Hippocampal formation (tissue), 2 donors: ENCODE measurements around the gene SSNA1.

ENCODE experiments used
- DNase-seq, 2 donors: peaks; one replicate each; lab custom pipeline; 2025; lab: John Stamatoyannopoulos, UW

Gene SSNA1

DNA sequence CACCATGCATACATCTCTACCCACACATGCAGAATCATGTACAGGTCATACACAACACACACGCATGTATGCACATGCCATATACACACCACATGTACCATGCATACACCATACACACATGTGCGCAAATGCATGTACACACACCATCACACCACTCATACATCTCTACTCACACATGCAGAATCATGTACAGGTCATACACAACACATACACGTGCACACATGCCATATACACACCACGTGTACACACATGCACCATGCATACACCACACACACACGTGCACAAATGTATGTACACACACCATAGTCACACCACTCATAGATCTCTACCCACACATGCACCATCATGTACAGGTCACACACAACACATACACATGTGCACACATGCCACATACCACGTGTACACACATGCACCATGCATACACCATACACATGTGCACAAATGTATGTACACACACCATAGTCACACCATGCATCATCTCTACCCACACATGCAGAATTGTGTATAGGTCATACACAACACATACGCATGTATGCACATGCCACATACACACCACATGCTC lies 35.6 kb upstream of the SSNA1 start:
- DNase-seq: no peak

DNA sequence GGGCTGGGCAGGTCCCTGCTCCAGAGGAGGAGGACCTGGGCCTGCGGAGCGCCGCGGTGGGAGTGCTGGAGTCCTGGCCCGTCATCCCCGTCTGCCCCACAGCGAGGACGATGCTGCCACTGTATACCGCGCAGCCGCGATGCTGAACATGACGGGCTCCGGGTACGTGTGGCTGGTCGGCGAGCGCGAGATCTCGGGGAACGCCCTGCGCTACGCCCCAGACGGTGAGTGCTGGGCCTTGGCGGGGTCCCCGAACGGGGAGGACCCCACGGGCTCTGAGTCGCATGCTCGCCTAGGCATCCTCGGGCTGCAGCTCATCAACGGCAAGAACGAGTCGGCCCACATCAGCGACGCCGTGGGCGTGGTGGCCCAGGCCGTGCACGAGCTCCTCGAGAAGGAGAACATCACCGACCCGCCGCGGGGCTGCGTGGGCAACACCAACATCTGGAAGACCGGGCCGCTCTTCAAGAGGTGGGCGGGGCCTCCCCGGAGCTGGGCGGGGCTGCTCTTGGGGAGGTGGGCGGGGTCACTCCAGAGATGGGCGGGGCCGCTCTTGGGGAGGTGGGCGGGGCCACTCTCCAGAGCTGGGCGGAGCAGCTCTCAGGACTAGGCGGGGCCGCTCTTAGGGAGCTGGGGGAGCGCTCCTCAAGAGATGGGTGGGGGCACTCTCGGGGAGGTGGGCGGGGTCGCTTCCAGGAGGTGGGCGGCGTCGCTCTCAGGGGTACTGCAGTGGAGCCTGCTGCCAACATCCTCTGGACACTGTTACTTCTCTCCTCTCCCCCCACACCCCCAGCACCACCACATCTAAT lies 31.7 kb upstream of the SSNA1 start:
- no peak for DNase-seq

DNA sequence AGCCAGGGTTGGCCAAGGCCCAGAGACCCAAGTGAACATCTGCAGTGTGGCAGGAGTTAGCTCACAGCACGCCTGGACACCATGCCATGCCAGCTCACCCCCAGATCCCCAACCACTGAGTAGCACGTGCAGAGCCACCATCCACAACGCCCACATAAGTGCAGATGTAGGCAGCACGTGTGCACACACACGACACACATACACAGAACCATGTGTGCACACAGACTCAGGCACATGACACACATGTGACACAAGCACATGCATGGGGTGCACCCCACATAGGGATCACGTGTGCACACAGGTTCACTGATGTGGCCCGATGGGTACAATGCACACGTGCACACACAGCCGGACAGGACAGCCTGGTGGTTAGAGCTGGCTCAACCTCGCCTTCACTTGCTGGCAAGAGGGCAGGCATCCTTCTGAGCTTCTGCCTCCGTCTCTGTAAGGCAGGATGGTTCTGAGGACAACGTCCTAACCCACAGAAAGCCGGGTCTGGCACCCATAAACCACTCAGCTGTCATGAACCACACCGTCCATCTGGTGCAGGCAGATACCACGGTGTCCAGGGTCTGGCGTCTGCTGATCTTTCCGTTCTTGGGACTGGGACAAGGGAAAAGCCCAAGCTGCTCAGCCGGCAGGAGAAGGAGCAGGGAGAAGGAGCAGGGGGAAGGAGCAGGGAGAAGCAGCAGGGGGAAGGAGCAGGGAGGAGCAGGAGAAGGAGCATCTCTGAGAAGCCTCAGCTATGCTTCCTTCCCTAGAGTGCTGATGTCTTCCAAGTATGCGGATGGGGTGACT lies 30.7 kb upstream of the SSNA1 start:
- DNase-seq: no peak

DNA sequence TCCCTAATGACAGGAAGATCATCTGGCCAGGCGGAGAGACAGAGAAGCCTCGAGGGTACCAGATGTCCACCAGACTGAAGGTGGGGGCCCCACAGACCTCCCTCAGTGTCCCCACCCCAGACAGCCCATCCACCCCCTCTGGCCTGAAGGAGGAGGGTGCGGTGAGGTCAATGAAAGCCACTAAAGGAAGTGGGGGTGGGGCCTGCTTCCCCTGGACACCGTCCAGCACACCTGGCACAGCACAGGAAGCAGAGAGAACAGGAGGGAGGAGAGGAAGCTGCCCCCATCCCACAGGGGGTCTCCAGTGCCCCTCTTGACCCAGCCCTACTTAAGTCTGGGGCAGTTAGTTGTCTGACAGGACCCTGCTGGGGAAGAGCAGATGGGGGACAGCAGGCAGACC lies 29.9 kb upstream of the SSNA1 start:
- DNase-seq: no peak

DNA sequence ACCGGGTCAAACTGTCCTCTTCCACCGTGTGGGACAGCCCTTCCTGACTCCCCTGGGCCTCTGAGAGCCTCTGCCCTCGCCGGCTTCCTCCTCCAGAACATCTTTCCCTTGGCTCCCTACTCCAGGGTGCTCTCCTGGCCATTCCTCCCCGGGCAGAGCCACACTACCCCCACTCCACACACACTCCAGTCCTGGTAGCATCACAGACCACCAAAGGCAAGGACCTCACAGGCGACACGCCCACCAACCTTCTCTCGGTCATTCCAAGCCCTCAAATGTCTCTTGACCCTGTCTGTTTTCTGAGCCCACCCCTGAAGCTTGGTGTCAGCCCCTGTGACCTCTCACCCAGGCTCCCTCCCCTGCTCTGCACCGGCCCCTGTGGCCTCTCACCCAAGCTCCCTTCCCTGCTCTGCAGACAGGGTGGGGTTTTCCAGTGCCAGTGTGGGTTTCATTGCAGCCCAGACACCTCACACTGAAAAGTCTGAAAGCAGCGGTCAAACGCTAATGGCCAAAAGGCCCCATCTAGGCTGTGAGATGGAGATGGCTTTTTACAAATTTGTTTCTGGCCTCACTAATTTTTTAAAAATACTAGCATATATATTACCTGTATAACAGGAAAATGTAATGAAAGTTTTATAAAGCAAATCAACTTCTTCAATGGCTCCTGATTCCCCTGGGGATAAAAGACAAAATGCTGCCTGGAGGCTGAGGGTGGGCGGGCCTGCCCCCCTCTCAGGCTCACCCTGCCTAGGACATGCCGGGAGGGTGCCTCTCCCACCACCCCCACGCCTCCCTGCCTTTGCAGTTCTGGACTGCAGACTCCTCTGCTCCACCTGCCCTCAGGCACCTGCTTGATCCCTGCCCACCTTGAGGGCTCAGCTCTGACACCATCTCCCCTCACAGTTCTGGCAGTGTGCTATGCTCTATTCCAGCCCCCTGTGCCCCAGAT lies 29.1 kb upstream of the SSNA1 start:
- no peak for DNase-seq

DNA sequence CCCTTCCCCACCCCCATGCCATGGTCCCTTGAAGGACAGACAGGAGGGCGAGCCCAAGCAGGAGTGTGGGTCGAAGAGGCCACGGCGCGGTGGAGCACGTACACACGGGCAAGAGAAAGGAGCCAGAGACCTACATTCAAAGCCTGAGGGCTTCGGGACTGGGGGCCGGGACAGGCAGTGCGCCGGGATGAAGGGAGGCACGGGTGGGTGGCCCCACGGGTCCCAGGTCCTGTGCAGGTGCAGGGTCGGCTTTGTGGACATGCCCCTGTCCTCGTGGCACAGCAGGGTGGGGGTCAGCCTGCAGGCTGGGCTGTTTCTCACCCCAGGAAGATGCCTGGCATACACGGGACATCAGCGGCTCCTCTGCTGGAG lies 28.4 kb upstream of the SSNA1 start:
- no peak for DNase-seq

DNA sequence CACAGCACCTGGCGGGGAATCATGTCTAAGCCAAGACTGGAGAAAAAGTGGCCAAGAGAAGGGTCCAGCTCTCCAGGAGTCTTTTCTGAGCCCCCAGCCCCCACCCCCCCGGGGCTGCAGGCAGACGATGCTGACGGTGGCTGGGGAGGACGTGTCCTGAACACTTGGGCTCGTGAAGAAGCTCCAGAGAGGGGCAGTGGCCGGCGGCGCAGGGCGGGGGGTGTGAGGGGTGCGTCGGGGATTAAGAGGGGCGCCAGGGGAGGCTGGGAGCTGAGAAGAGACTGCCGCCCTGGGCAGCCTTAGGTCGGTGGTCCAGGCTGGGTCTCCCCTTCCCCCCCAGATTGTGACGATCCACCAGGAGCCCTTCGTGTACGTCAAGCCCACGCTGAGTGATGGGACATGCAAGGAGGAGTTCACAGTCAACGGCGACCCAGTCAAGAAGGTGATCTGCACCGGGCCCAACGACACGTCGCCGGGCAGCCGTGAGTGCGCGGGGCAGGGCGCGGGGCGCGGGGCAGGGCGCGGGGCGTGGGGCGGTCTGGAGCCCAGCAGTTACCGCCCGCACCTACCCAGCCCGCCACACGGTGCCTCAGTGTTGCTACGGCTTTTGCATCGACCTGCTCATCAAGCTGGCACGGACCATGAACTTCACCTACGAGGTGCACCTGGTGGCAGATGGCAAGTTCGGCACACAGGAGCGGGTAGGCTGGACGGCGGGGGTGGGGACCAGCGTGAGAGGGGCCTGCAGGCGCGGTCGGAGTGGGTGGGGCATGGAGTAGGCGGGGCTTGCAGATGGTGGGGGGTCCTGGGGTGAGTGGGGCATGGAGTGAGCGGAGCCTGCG lies 27.5 kb upstream of the SSNA1 start:
- no peak for DNase-seq

DNA sequence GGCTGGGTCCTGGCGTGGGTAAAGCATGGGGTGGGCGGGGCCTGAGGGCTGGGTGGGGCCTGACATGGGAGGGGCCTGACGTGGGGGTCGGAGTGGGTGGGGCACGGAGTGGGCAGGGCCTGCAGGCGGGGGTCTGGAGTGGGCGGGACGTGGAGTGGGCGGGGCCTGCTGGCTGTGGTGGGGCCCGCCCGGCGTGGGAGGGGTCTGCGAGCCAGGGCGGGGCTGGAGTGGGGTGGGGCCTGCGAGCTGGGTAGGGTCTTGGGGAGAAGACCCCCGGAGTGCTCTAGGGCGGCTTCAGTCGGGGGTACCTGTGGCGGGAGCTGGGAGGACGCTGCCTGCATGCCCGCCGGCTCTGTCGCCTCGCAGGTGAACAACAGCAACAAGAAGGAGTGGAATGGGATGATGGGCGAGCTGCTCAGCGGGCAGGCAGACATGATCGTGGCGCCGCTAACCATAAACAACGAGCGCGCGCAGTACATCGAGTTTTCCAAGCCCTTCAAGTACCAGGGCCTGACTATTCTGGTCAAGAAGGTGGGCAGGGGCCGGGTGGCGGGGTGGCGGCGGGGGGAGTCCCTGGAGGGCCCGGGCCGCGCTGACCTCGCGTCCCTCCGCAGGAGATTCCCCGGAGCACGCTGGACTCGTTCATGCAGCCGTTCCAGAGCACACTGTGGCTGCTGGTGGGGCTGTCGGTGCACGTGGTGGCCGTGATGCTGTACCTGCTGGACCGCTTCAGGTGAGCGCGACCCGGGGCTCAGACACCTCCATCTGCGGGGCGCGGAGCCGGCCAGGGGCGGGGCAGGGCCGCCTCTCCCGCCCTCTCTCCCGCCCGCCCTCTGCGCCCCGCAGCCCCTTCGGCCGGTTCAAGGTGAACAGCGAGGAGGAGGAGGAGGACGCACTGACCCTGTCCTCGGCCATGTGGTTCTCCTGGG lies 26.7 kb upstream of the SSNA1 start:
- DNase-seq: no peak

DNA sequence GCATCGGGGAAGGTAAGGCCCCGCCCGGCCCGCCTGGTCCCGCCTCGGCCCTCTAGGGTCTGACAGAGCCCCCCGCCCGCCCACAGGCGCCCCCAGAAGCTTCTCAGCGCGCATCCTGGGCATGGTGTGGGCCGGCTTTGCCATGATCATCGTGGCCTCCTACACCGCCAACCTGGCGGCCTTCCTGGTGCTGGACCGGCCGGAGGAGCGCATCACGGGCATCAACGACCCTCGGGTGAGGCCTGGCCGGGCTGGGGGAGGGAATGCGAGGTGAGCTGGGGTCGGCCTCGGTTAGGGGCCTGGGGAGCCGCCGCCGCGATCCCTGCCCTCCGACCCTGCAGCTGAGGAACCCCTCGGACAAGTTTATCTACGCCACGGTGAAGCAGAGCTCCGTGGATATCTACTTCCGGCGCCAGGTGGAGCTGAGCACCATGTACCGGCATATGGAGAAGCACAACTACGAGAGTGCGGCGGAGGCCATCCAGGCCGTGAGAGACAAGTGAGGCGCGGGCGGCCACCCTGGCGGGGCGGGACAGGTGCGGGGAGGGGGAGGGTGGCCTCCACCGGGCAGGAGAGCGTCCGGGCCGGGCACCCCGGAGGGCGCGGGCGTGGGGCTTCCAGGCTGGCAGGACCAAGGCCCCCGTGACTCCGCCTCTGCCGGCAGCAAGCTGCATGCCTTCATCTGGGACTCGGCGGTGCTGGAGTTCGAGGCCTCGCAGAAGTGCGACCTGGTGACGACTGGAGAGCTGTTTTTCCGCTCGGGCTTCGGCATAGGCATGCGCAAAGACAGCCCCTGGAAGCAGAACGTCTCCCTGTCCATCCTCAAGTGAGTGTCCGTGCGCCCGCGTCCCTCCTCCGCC lies 25.7 kb upstream of the SSNA1 start:
- no peak for DNase-seq

DNA sequence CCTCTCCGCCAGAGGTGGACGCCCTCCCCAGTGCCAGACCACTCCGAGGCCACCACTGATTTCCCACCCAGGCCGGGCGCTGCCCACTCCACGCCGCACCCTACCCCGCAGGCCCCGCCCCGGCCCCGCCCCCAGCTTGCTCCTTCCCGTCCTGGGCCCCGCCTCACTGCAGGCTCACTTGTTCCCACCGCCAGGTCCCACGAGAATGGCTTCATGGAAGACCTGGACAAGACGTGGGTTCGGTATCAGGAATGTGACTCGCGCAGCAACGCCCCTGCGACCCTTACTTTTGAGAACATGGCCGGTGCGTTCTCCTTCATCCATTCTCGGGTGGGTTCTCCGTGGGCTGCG lies 25.1 kb upstream of the SSNA1 start:
- DNase-seq: no peak

DNA sequence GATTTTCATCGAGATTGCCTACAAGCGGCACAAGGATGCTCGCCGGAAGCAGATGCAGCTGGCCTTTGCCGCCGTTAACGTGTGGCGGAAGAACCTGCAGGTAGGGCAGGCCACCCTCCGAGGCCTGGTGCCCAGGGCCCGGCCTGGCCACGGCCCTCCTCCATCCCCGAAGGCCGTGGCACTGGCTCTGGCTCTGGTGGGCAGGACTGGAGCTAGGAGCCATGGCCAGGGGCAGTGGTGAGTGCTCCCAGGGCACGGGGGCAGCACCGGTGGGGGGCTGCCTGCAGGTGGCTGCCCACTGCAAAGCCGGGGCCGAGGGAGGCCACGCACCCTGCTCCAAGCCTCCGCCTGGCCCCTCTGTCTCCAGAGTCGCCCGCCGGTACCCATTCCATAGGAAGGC lies 24.7 kb upstream of the SSNA1 start:
- no peak for DNase-seq

DNA sequence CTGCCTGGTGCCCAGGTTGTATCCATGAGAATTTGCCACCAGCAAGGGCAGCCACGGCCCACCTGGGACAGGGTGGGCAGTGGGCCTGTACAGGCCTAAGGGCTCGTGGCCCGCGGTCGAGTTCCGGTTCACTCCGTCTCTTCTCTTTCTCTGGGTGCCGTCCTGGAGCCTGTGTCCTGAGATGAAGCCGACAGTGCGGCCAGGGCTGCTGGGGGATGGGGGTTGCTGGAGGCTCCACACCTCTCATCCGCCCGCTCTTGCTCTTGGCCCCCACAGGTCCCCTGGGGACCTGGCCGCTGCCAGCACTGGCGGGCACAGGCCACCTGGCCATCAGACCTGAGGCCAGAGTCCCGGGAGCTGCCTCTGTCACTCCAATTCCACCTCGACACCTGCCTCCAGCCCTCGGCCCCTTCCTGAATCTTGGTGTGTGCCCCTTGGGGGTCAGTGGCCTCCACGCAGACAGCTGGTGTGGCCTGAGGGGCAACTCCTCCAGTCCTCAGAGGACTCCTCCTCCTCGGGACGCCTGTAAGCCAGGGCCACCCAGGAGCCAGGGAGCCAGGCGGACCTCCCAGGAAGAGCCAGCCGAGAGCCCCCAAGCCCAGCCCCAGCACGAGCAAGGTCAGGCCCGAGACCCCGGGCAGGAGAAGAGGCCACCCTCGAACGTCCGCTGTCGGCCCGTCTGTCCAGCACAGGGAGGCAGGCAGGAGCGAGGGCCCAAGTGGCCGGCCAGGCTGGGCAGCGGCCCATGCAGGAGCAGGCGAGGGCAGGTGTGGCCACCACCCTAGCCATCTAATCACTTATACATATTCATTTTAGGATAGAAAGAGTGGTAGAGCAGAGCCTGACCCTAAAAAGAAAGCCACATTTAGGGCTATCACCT lies 23.9 kb upstream of the SSNA1 start:
- DNase-seq: no peak

DNA sequence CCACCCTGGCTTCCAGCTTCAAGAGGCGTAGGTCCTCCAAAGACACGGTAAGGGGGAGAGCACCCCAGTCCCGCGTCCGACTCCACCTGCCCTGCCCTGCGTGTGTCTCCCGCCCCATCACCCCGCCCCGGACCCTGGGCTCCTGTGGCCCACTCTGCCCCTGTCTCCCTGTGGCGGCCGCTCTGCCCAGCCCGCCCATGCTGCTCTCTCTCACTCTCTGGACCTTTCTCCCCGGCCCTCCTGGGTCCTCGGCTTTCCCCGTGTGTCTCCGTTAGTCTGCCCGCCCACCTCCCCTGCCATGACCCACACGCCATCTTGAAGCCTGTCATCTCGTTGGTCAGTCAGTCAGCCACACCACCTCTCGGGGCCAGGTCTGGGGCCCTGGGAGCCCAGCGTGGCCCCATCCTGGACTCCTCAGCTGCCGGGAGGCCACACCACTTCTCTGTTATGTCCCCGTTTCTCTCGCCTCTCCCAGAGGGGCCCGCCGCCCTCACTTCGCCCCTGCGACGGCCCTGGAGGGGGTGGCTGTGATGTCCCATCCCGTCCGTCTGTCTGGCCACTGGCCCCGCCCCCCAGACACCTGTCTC lies 23.1 kb upstream of the SSNA1 start:
- DNase-seq: no peak

DNA sequence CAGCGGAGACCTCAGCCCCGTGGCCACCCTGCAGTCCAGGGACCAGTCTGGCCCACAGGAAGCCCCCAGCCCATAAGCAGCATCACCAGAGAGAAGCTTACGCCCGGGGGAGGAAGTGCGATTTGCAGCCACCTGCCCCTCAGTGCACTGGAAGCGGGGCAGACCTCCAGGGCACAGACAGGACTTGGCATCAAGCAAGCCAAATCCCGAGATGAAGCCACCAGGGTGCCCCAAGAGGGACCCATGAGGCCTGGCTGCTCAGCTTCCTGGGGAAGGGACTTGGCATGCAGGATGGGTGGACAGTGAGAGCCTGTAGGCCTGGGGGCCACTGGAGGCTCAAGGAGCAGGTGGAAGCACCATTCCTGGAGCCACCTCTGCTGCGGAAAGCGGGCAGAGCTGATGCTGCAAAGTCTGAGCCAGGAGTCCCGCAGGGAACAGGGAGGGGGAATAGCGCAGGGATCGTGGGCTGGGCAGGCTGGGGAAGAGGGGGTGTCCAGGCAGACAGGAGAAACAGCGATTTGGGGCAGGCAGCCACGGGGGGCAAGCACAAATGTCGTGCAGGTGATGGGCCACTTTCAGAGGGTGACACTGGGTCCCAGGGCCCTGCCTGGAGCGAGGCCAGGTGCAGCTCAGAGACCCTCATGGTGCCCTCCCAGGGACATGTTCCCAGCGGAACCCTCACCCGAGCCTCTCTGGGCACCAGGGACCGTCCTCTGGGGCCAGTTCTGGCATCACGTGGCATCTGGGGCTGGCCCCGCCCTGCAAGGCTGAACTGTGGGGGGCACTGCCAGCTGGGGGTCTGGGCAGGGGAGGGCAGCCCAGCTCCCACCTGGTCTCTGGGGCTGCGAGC lies 21.9 kb upstream of the SSNA1 start:
- no peak for DNase-seq

DNA sequence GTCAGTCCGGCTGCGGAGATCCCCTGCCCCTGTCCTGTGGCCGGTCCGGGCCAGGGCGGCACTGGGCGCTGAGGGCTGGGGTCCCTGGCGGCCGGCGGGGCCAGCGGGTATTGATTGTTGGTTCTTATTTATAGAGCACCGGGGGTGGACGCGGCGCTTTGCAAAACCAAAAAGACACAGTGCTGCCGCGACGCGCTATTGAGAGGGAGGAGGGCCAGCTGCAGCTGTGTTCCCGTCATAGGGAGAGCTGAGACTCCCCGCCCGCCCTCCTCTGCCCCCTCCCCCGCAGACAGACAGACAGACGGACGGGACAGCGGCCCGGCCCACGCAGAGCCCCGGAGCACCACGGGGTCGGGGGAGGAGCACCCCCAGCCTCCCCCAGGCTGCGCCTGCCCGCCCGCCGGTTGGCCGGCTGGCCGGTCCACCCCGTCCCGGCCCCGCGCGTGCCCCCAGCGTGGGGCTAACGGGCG lies 21.2 kb upstream of the SSNA1 start:
- DNase-seq: no peak

DNA sequence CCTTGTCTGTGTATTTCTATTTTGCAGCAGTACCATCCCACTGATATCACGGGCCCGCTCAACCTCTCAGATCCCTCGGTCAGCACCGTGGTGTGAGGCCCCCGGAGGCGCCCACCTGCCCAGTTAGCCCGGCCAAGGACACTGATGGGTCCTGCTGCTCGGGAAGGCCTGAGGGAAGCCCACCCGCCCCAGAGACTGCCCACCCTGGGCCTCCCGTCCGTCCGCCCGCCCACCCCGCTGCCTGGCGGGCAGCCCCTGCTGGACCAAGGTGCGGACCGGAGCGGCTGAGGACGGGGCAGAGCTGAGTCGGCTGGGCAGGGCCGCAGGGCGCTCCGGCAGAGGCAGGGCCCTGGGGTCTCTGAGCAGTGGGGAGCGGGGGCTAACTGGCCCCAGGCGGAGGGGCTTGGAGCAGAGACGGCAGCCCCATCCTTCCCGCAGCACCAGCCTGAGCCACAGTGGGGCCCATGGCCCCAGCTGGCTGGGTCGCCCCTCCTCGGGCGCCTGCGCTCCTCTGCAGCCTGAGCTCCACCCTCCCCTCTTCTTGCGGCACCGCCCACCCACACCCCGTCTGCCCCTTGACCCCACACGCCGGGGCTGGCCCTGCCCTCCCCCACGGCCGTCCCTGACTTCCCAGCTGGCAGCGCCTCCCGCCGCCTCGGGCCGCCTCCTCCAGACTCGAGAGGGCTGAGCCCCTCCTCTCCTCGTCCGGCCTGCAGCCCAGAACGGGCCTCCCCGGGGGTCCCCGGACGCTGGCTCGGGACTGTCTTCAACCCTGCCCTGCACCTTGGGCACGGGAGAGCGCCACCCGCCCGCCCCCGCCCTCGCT lies 20.5 kb upstream of the SSNA1 start:
- DNase-seq: no peak
